Chondrocyte (in vitro differentiated cells): ENCODE results near the gene THUMPD1. TPM values are rescaled to one million over a fixed set of nuclear protein-coding genes. Genes with fewer than 3 reads are reported as not detected.
"Not testable (repeated sequence)": the region's sequence is repeated elsewhere in the genome, so short reads cannot be mapped to it uniquely, and the experiment has no call there.

Experiments used
- DNase-seq: peaks from one replicate; pipeline ENCODE4 v3.0.0; 2021; ENCODE audit warnings: mixed read lengths, low spot score
- H3K27ac Mint-ChIP-seq: one replicate; pipeline ENCODE4 v1.8.0; 2021; ENCODE audit warnings: mild to moderate bottlenecking, moderate library complexity, mixed read lengths; ENCODE audit not compliant: unreplicated experiment
- H3K27me3 Mint-ChIP-seq: 2 replicates; pipeline ENCODE4 v1.8.0; 2021; ENCODE audit warnings: low read depth, mixed read lengths
- H3K36me3 Mint-ChIP-seq: 2 replicates; pipeline ENCODE4 v1.8.0; 2021; ENCODE audit warnings: low read depth, mixed read lengths
- H3K4me1 Mint-ChIP-seq: 2 replicates; pipeline ENCODE4 v1.8.0; 2021; ENCODE audit warnings: low read depth, mild to moderate bottlenecking, mixed read lengths
- H3K4me3 Mint-ChIP-seq: one replicate; pipeline ENCODE4 v1.8.0; 2021; ENCODE audit warnings: mild to moderate bottlenecking, moderate library complexity, mixed read lengths; ENCODE audit not compliant: unreplicated experiment
- H3K9me3 Mint-ChIP-seq: 2 replicates; pipeline ENCODE4 v1.8.0; 2021; ENCODE audit warnings: low read depth, mixed read lengths
- total RNA-seq: library from RNA; stranded (reverse); gene quantifications from 3 replicates; pipeline ENCODE4 v1.2.1, GENCODE V29; 2021
- TF ChIP-seq, protein P1 (sequence below): fragments of 200-600 bp; sonication (generic); IDR thresholded peaks from 2 replicates; pipeline ENCODE4 v1.5.0; 2021; ENCODE audit warnings: antibody characterized with exemption, mild to moderate bottlenecking, moderate library complexity

THUMPD1 gene
- total RNA-seq, 1 donor from 2014 or later: 44.3 TPM

GRCh38 chr16:20708129-20708528, 33.5 kb downstream of the THUMPD1 start:
- not testable (repeated sequence) for H3K4me3 Mint-ChIP-seq, H3K36me3 Mint-ChIP-seq, H3K4me1 Mint-ChIP-seq, H3K27me3 Mint-ChIP-seq, H3K9me3 Mint-ChIP-seq, DNase-seq, H3K27ac Mint-ChIP-seq
- TF ChIP-seq, protein P1, sequence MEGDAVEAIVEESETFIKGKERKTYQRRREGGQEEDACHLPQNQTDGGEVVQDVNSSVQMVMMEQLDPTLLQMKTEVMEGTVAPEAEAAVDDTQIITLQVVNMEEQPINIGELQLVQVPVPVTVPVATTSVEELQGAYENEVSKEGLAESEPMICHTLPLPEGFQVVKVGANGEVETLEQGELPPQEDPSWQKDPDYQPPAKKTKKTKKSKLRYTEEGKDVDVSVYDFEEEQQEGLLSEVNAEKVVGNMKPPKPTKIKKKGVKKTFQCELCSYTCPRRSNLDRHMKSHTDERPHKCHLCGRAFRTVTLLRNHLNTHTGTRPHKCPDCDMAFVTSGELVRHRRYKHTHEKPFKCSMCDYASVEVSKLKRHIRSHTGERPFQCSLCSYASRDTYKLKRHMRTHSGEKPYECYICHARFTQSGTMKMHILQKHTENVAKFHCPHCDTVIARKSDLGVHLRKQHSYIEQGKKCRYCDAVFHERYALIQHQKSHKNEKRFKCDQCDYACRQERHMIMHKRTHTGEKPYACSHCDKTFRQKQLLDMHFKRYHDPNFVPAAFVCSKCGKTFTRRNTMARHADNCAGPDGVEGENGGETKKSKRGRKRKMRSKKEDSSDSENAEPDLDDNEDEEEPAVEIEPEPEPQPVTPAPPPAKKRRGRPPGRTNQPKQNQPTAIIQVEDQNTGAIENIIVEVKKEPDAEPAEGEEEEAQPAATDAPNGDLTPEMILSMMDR: peak; percentile 60

- TF ChIP-seq, protein P1: no peak
- no peak overlapping the region for H3K4me3 Mint-ChIP-seq
- H3K27ac Mint-ChIP-seq: no peak overlapping the region
- peaks cover 5% of the 10 kb centered on the region for H3K4me1 Mint-ChIP-seq
- no peak for DNase-seq
- H3K36me3 Mint-ChIP-seq: no peaks in the 10 kb centered on the region
- no peaks in the 10 kb centered on the region for H3K27me3 Mint-ChIP-seq
- peaks cover 3% of the 10 kb centered on the region for H3K9me3 Mint-ChIP-seq
These were observed 34.2 kb downstream of the THUMPD1 start for GRCh38 chr16:20707461-20707860.

DNA sequence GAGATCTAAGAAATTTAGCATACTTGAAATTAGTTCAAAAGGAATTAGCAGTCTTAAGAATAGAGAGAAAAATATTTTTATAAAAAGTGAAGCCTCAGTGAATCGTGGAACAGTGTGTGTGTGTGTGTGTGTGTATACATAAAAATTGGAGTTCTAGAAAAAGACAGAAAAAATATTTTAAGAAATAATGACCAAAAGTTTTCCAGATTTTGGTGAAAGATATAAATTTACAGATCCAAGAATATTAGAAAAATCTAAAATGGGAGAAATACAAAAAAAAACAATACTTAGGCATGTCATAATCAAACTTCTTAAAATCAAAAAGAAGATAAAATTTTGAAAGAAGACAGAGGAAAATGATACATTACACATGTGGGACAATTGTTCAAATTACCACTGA, 35.6 kb downstream of the THUMPD1 start:
- DNase-seq, H3K4me3 Mint-ChIP-seq, H3K9me3 Mint-ChIP-seq, H3K27ac Mint-ChIP-seq, H3K36me3 Mint-ChIP-seq, H3K4me1 Mint-ChIP-seq, H3K27me3 Mint-ChIP-seq: not testable (repeated sequence)

- TF ChIP-seq, protein P1: no peak
- Mint-ChIP-seq H3K4me1 (peaks cover 5% of the 10 kb centered on the region), H3K9me3 (peaks cover 5% of the 10 kb centered on the region), H3K27me3 (peaks cover 8% of the 10 kb centered on the region), H3K36me3 (no peaks in the 10 kb centered on the region), H3K4me3 (no peak overlapping the region), H3K27ac (peak overlapping the region; percentile 20)
- no peak for DNase-seq
These were observed 37.3 kb downstream of the THUMPD1 start for GRCh38 chr16:20704281-20704680.

GRCh38 chr16:20701692-20702091, 39.9 kb downstream of the THUMPD1 start:
- H3K4me1 Mint-ChIP-seq, H3K9me3 Mint-ChIP-seq, H3K36me3 Mint-ChIP-seq, H3K27me3 Mint-ChIP-seq, H3K27ac Mint-ChIP-seq, DNase-seq, H3K4me3 Mint-ChIP-seq: not testable (repeated sequence)

DNA sequence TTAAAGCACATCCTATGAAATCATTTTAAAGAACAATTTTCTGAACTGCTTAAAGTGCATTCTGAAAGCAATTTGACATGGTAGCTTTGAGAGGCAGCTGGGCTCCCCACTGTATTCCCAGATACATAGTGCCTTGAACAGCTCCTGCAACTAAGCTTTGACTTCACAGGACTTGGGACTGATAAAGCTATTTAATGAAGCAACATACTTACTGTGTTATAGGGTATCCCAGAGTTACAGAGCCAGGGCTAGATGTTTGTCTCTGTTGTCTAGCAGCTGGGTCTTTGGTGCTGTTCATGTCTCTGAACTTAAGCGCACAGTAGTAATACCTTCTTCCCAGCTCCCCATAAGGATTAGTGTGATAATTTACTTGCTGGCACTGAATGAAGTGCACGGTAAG, 45.0 kb downstream of the THUMPD1 start:
- Mint-ChIP-seq H3K36me3 (no peaks in the 10 kb centered on the region), H3K4me3 (no peak overlapping the region), H3K27ac (no peak overlapping the region), H3K27me3 (peaks cover 9% of the 10 kb centered on the region), H3K9me3 (peaks cover 1% of the 10 kb centered on the region), H3K4me1 (peaks cover 4% of the 10 kb centered on the region)
- TF ChIP-seq, protein P1: no peak
- DNase-seq: no peak
